Uterus (tissue), 2 donors: ENCODE measurements around the gene THAP9.

ENCODE experiments used
- CTCF ChIP-seq, 4 experiments: fragments of 200-600 bp in 2 of 4; fragments of 450-650 bp in 2 of 4; sonication (generic) in 2 of 4; IDR thresholded peaks; one replicate each; pipeline ENCODE4 v1.5.1; 2016 to 2019; ENCODE audit warnings: antibody characterized with exemption in 4 of 4, mild to moderate bottlenecking in 2 of 4, moderate library complexity in 1 of 4
- POLR2A ChIP-seq, 2 donors: fragments of 450-650 bp; IDR thresholded peaks; one replicate each; pipeline ENCODE4 v1.6.1; 2016; ENCODE audit warnings: antibody characterized with exemption in 2 of 2, mild to moderate bottlenecking in 1 of 2, moderate library complexity in 1 of 2

GRCh38 chr4:82900066-82900410 is 497 bp upstream of the THAP9 start:
- TF ChIP-seq CTCF (IDR thresholded peaks at IDR 0.05) (no peak), POLR2A (IDR thresholded peaks at IDR 0.05) (no peak)
